ENCODE results near the gene CALCOCO1. TPM values are rescaled to one million over a fixed set of nuclear protein-coding genes. Genes with fewer than 3 reads are reported as not detected.

CALCOCO1 gene
- total and polyA plus RNA-seq, 2 of the 13 experiments (the other 11 are each of a cell fraction or from before 2014, with no cell fraction given), result 7.7 to 47.7 TPM

DNA sequence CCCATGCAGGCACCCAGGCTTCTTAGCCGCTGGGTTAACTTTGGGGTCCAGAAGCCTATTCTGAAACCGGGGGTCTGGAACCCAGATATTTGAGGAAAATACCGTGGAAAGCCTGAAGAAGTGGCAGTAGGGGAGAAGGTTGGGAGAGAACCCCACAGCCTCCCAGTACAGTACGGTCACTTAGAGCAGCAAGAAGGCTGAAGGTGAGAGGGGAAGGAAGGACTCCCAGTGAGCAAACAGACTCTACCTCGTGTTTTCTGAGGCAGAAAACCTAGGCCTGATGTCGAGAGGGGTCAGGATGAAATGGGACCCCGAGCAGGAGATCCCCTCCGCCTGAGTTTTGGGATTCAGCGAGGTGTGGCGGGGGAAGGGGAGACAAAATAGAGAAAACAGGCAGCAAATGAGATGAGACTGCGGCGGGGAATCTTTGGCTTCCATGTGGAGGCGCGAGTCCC is 10.7 kb upstream of the CALCOCO1 start (continued):
- TF ChIP-seq, protein P1, sequence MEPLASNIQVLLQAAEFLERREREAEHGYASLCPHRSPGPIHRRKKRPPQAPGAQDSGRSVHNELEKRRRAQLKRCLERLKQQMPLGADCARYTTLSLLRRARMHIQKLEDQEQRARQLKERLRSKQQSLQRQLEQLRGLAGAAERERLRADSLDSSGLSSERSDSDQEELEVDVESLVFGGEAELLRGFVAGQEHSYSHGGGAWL (CRISPR knock-in tag; IDR thresholded peaks at IDR 0.05), result no peak
- no peak for TF ChIP-seq FIP1L1 (IDR thresholded peaks at IDR 0.05; ENCODE audit: borderline replicate concordance, insufficient read depth, low read depth, low read length)
- TF ChIP-seq, protein P2, sequence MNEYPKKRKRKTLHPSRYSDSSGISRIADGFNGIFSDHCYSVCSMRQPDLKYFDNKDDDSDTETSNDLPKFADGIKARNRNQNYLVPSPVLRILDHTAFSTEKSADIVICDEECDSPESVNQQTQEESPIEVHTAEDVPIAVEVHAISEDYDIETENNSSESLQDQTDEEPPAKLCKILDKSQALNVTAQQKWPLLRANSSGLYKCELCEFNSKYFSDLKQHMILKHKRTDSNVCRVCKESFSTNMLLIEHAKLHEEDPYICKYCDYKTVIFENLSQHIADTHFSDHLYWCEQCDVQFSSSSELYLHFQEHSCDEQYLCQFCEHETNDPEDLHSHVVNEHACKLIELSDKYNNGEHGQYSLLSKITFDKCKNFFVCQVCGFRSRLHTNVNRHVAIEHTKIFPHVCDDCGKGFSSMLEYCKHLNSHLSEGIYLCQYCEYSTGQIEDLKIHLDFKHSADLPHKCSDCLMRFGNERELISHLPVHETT (CRISPR knock-in tag; conservative IDR thresholded peaks at IDR 0.05), result no peak

DNA sequence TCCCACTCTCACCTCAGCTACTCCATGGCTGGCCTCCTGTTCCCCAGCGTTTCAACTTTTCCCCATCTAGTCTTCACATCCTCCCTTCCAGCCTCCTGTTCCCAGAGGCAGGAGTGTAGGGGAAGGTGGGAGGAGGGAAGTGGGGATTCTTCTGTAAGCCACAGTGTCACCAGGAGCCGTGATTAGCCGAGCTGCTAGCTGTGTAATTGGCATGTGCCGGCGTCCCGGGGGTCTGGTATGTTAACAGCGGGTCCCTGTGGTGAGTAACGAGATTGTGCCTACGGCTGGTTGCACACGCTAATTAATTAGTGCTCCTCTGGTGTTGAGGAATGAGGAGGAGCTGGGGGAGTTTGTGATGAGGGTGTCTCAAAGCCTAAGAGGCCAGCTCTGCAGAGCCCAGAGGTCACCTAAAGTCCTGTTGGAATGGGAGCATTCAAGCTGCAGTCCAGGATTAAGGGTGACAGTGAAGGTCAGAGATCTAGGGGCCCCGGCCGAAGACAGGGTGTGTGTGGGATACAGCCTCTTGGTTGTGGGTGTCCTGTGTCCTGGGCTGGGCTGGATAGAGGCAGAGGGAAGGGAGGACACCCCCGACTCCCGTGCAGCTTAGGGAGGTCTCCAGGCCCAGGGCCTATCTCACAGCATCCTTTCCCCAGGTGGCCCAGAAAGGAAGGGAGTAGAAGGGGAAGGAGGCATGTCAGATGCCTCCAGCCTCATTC is 10.0 kb upstream of the CALCOCO1 start:
- no peak overlapping the region for H3K9ac ChIP-seq (ENCODE audit: insufficient read depth, low read depth, low read length)
- no peak overlapping the region for H3K4me3 ChIP-seq (replicated peaks in 1 of 3; ENCODE audit: insufficient read depth in 1 of 3, low read depth in 2 of 3, low read length in 3 of 3)
- ATAC-seq (no peak; the same call in 2 of the 3 replicates), DNase-seq (ENCODE audit: low spot score) (no peak), FAIRE-seq (no peak)
- no peaks in the 10 kb centered on the region for H4K20me1 ChIP-seq (ENCODE audit: insufficient read depth, low read length)
- BruUV-seq (replicated peaks), result no TSS peak
- no peaks in the 10 kb centered on the region for H3K79me2 ChIP-seq (ENCODE audit: insufficient read depth, low read length)
- H3K27me3 ChIP-seq (ENCODE audit: control insufficient read depth in 1 of 2, insufficient read depth in 2 of 2, low read length in 2 of 2), result peaks cover 19 to 70% of the 10 kb centered on the region in 2 experiments; a peak in 4 of 5 replicates
- H3K27ac ChIP-seq (ENCODE audit: extremely low read length, insufficient read depth, low read length), result no peak overlapping the region
- intact Hi-C loops (cut with micrococcal nuclease; ENCODE audit: unreplicated experiment), result no loop called here
- in situ Hi-C loops (cut with HindIII; ENCODE audit: extremely low pct_ligation_motif_present, low pct_unique_long_range_greater_than_20kb), result no loop called here
- H3K4me2 ChIP-seq (ENCODE audit: low read depth, low read length), result no peak overlapping the region
- CTCF ChIA-PET (ENCODE audit: low intra/inter-chr PET ratio, low total read pairs), result no interaction called here
- POLR2A ChIA-PET, result no interaction called here
- WGBS (ENCODE audit: low lambda C conversion rate), result 31% methylated on average over 10 of the region's 14 CpGs
- H2AFZ ChIP-seq (ENCODE audit: low read length), result no peak overlapping the region
- H3K9me3 ChIP-seq (ENCODE audit: low read length), result no peaks in the 10 kb centered on the region
- 0 out of 2 replicates have a peak, but pooled peaks cover 6% of the 10 kb centered on the region for H3K4me1 ChIP-seq (ENCODE audit: insufficient read depth, low read length)
- H3K36me3 ChIP-seq (replicated peaks in 1 of 2; ENCODE audit: control insufficient read depth in 1 of 2, insufficient read depth in 2 of 2, low read length in 2 of 2), result no peaks in the 10 kb centered on the region
- TF ChIP-seq SMAD1 (CRISPR knock-in tag; IDR thresholded peaks at IDR 0.05; ENCODE audit: borderline replicate concordance, low read depth) (no peak), ZFP36L1 (CRISPR knock-in tag; IDR thresholded peaks at IDR 0.05) (no peak), IRX3 (CRISPR knock-in tag; IDR thresholded peaks at IDR 0.05; ENCODE audit: borderline replicate concordance, low read depth) (no peak), CHD2 (IDR thresholded peaks at IDR 0.05; ENCODE audit: low read depth, low read length) (no peak), RBFOX2 (IDR thresholded peaks at IDR 0.05; ENCODE audit: low read depth, low read length) (no peak), GTF2F1 (IDR thresholded peaks at IDR 0.05; ENCODE audit: low read length) (no peak), FOSL1 (CRISPR knock-in tag; IDR thresholded peaks at IDR 0.05; ENCODE audit: borderline replicate concordance) (no peak), TARDBP (CRISPR knock-in tag; IDR thresholded peaks at IDR 0.05) (no peak), ELF1 (CRISPR knock-in tag; IDR thresholded peaks at IDR 0.05) (no peak), ZNF207 (IDR thresholded peaks at IDR 0.05; ENCODE audit: borderline replicate concordance) (no peak)
- TF ChIP-seq, protein P3, sequence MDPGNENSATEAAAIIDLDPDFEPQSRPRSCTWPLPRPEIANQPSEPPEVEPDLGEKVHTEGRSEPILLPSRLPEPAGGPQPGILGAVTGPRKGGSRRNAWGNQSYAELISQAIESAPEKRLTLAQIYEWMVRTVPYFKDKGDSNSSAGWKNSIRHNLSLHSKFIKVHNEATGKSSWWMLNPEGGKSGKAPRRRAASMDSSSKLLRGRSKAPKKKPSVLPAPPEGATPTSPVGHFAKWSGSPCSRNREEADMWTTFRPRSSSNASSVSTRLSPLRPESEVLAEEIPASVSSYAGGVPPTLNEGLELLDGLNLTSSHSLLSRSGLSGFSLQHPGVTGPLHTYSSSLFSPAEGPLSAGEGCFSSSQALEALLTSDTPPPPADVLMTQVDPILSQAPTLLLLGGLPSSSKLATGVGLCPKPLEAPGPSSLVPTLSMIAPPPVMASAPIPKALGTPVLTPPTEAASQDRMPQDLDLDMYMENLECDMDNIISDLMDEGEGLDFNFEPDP (CRISPR knock-in tag; conservative IDR thresholded peaks at IDR 0.05), result no peak
- TF ChIP-seq, protein P4, sequence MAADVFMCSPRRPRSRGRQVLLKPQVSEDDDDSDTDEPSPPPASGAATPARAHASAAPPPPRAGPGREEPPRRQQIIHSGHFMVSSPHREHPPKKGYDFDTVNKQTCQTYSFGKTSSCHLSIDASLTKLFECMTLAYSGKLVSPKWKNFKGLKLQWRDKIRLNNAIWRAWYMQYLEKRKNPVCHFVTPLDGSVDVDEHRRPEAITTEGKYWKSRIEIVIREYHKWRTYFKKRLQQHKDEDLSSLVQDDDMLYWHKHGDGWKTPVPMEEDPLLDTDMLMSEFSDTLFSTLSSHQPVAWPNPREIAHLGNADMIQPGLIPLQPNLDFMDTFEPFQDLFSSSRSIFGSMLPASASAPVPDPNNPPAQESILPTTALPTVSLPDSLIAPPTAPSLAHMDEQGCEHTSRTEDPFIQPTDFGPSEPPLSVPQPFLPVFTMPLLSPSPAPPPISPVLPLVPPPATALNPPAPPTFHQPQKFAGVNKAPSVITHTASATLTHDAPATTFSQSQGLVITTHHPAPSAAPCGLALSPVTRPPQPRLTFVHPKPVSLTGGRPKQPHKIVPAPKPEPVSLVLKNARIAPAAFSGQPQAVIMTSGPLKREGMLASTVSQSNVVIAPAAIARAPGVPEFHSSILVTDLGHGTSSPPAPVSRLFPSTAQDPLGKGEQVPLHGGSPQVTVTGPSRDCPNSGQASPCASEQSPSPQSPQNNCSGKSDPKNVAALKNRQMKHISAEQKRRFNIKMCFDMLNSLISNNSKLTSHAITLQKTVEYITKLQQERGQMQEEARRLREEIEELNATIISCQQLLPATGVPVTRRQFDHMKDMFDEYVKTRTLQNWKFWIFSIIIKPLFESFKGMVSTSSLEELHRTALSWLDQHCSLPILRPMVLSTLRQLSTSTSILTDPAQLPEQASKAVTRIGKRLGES (CRISPR knock-in tag; IDR thresholded peaks at IDR 0.05; ENCODE audit: borderline replicate concordance), result no peak

Data from HepG2 (cell line).